AG08396 (cell line): Measurements from ENCODE around the gene TEX12.
"Not testable (repeated sequence)": the region's sequence is repeated elsewhere in the genome, so short reads cannot be mapped to it uniquely, and the experiment has no call there.

Source experiments
- DNase-seq: peaks from one replicate; pipeline ENCODE4 v3.0.0; 2012; ENCODE audit warnings: low spot score, mixed read lengths

Gene TEX12, protein sequence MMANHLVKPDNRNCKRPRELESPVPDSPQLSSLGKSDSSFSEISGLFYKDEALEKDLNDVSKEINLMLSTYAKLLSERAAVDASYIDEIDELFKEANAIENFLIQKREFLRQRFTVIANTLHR

DNA sequence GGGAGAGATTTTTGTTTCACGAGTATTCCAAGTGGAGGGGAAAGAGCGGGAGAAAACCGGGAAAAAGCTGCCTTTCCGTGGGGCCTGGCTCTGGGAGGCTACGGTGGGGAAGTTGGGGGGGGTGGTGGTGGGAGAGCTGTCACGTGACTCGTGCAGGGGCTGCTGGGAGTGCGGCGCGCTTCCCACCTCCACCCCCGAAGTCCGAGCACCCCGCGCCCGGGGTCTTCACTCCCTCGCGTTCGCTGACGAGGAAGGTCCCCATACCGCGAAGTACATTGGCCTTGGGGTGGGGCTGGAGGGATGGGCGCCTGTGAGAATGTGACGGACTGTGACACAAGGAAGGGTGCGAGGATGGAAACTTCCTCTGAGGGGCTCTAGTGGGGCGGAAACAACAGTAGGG, at the start of gene TEX12:
TSS of gene TEX12 (plus strand) at position 228 of the 400 bp plus-strand sequence. CDS start 1,897 bp downstream, outside the sequence.
- no peak for DNase-seq

DNA sequence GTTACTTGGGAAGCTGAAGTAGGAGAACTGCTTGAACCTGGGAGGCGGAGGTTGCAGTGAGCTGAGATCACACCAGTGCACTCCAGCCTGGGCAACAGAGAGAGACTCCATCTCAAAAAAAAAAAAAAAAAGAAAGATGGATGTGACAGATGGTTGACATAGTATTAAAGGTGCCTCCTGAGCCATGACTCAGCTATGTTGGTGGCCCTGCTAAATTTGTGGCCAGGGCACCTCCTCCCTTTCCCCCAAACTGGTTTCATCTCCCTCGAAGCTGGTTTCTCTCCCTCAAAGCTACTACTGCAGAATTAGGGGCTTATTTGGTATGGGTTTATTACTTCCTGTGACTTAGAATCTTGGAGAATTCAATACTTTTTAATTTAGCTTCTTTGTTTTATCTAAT, 49.0 kb upstream of the TEX12 start:
- DNase-seq: no peak

DNA sequence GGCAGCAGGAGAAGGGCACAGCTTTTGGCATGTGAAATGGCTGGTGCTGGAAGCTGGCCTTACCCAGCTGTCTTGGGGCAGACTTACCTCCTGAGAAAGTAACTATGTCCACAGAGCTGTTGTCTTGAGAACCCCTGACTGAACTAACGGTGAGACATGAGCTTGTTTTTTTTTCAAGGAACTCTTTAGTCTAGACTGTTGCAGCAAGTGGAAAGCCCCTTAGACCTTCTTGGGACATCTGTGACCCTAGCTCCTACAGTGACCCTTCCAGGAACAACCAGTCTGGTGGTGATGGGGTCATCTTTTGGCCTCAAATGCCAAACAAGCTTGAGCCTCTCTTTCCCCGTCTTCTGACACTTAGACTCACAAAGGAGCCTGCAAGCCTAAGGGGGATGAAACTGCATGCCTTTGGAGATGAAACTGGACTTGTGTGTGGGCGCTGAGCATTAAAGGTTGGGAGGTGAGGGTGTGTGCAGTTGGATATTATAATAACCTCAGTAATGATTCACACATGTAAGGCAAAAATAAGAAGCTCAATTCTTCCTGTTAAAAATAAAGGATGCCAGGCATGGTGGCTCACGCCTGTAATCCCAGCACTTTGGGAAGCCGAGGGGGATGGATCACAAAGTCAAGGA, 45.1 kb upstream of the TEX12 start:
- DNase-seq: no peak

DNA sequence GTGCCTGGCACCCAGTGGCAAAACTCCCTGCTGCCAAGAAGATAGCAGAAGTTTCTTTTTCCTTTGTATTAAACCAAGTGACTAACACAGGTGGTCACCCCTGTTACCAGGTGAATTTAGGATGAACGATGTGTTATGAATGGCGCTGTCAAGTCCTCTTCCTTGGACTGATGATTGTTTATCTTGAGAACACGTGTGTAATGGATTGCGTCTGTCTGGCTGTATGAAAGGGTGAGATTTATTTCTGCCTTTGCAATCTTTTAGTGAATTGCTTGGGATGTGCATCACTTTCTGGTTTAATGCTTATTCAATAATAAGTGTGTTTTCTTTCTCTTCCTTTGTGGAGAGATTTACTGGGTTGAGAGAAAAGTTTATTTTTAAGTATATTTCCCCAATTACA, 44.0 kb upstream of the TEX12 start:
- DNase-seq: no peak

DNA sequence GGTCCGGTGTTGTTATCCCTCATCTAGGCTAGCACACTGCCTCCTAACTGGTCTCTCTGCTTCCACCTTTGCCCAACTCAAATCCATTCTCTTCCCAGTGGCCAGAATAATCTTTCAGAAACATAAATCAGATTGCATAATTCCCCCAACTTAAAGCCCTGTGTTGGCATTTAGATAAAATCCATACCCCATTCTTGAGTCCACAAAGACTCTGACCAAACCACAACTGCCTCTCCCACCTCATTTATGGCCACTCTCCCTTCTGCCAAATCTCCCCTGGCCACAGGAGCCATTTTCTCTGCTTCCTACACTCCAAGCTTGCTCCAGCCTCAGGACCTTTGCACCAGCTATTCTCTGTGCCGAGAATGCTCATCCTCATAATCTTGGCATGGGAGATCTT, 40.1 kb upstream of the TEX12 start:
- no peak for DNase-seq

DNA sequence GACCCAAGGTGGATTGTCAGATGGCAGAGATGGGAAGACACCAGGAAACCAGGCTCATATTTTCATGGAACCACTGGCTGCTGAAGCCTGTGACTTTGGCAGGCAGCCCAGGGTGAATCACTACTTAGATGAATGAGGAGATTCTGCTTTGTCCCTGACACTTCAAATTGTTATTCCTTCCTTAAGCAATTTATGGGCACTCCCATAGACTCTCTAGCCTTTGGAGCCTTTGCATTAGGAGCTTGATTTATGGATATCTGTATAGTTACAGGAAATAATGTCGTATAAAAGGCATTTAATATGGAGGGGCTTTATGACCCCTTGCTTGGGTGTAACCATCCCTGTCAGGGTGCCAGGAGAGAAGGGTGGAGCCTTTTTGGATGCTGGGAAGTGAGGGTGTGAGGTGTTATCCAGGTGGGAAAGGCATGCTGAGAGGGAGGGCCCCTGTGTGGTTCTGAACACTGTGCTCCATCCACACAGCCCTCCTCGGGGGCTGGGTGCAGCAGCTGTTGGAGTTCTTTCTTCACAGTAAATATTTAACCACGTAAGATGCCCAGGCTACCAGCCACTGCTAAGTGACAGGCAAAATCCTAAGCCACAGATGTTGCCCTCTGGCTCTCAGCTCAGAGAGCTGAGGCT, 38.6 kb upstream of the TEX12 start:
- DNase-seq: peak; percentile 67

DNA sequence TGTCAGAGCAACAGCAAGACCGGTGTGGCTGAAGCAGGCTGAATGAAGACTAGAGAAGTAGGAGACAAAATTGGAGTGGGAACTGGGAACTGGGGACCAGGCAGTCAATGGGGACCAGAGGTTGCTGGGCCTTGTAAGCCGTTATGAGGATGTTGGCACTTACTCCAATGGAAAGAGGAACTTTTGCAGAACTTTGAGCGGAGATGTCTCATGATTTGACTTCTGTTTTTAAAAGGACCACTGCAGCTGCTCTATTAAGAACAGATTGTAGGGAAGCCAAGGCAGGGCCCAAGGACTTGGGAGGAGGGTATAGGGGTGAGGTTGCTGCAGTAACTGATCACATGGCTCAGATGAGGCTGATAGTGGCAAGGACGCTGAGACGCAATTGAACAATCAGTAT, 37.5 kb upstream of the TEX12 start:
- no peak for DNase-seq

DNA sequence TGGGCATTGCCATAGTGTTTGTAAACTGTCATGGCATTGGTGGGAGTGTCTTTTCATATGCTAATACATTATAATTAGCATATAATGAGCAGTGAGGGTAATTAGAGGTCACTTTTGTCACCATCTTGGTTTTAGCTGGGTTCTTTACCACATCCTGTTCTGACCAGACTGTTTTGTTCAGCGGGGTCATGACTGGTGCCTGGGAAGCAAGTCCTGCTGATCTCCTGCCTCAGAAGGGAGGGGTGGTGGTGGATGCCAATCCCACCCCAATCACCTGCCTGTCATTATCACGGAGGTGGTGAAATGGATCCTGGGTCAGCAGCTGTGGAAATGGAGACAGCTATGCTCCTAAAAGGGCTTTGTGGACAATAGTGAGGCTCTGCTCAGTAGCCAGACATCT, 34.4 kb upstream of the TEX12 start:
- no peak for DNase-seq

DNA sequence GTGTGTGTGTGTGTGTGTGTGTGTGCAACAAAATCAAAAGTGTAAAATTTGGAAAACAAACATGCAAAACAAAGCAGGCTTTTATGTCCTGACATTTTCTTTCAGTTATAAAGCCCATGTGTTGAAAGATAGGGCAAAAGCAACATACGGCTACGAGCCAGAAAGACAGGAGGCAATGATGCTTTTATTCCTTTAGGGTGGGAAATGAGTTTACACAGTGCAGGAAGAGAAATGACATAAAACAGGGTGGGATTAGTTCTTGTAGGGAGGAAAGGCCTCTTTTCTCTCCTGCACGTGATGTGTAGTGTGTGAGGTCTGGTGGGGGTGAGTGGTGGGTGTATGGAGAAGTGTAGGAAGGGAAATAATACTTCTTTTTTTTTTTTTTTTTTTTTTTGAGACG, 32.7 kb upstream of the TEX12 start:
- DNase-seq: no peak

DNA sequence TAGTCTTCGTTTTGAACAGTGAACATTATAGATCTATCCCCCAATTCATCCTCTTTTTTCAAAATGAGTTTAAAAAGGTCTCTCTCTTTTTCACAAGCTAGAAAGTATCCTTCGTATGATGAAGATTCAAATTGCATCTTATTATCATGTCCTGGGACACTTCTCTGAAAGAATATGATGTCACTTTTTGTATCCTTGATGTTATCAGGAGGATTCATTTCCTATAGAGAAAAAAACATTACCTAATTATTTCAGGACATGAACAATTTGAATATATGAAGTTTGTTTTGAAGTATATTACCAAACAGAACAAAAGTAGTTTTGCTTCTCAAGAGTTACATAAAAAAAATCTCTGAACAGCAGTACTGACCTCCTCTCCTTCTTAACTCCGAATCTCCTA, 23.6 kb upstream of the TEX12 start:
- DNase-seq: no peak

DNA sequence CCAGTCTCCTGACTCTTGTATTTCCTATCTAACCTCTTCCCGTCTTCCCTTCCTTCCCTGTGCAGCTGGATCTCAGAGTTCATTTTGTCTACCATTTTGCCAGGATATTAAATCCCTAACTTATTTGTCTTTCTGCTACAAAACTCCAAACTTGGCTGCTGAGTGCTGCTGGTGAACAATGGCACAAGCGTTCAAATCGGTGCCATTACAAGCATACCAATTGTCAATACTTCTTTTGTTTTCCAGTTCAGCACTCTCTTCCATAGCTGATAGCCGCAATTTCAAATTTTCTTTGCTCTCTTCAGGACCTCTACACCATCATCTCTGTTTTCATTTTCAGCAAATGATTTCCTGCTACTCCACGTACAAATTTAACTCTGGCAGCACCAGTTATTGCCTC, 16.7 kb upstream of the TEX12 start:
- no peak for DNase-seq

DNA sequence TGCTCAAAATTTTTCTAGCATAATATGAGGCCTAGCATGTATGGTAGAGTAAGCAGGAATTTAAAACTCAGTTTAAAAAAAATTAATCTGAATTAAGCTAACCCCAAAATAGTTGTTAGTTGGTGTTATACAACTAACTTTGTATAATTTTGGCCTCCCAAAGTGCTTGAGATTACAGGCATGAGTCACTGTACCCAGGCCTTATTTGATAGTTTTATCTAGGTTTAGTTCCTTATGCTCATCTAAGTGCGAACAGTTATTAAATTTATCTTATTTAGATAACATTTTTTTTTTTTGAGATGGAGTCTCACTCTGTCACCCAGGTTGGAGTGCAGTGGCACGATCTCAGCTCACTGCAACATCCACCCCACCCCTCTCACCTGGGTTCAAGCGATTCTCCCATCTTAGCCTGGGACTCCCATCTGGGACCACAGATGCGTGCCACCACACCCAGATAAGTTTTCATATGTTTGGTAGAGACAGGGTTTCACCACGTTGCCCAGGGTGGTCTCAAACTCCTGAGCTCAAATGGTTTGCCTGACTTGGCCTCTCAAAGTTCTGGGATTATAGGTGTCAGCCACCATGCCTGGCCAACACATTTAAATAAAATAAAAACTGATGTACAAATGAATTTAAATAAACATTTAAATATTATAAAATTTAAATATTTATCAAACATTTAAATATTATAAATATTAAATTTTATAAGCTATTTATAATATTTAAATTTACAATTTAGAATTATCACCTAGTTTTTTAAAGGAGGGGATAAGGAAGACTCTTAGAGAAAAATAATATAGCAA, 10.8 kb upstream of the TEX12 start:
- no peak for DNase-seq

DNA sequence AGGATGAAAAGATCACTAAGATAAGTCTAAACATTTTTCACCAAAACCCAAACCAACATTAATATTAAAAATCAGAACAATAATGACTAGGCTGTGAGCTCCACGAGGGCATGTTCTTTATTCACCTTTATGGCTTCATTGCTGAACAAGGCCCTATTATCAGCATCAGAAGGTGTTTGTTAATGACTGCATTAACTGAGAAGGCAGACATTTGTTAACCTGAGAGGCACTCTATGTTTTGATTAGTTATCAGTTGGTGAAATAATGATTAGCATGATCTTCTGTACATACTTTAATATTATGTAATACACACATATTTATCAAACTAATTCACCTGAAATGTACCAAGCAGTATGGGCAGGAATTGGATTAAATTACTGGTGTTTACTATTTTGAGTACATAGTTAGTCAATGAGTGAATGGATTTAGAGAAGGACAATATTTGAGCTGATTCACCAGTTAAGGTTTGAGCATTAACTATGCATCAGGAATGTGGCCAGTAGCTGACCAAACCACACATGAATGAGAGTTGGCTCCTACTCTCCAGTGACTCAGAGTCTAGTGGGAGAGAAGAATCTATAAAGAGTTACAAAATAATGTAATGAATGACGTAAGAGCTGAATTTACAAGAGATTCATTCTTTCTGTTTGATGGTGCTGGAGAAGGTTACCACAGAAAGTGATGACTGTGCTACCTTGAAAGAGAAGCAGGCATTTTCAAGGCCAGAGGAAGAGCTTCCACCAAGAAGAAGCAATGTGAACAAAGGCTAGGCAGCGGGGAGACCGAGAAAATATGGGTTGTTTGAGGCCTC, 10.0 kb upstream of the TEX12 start:
- DNase-seq: peak; percentile 88

DNA sequence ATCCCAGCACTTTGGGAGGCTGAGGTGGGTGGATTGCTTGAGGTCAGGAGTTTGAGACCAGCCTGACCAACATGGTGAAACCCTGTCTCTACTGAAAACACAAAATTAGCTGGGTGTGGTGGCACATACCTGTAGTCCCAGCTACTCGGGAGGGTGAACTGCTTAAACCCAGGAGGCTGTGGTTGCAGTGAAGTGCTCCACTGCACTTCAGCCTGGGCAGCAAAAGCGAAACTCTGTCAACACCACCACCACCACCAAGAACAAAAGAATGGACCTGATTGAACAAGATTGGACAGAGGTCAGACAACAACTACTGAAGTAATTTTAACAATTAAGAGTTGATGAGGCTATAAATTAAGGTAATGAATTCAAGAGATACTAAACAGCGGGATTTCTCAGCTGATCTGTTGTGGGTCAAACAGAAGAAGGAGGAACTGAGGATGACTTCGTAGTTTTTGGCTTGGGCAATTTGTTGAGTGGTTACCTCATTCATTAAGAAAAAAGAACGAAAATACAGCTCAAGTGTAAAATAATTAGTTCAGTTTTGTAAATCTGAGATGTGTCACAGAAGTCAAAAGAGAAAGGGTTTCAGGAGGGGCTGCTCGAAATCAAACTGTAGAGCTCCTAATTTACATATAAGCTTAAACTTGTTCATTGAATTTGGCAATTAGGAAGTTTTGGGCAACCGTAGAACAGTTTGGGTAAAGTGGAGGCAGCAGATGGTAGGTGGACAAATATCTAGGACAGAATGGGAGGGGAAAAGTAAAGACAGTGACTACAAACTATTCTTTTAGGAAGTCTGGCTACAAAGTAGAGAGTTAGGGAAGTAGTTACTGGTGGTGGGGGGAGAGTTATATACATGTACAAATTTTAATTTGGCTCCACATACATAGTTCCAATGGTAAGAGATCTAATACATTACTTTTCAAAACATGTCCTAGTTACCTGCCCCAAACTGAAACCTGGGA, 7.8 kb upstream of the TEX12 start:
- no peak for DNase-seq

DNA sequence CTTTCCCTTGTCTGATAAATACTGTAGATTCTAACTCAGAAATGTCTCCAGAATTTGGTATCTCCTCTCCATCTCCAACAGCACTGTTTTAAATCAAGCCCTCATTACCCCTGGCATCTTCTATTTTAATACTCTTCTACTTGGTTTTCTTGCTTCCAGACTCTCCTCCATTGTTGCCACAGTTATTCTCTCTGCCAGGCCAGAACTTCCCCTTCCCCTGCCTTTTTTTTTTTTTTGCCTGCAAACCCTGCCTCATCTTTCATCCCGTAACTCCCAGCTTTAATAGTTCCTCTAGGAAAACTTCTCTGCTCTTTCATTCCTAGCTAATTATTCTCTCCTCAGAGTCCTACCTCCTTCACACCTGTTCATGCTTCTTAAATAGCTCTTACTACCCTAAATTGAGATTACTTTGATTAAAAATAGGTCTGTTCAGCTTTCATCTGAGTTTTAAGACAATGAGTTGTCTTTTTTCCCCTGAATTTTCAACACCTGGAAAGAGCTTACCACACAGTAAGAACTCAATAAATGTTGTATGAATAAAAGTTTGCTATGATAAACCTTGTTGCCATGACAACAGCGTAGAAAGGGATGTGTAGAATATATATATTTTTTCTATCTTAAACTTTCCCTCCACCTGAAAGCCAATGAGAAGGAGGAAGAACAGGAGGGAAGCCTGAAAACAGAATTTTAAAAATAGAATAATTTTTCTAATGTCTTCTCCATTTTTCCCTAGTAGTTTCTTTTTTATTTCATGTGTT, 6.9 kb upstream of the TEX12 start:
- no peak for DNase-seq

DNA sequence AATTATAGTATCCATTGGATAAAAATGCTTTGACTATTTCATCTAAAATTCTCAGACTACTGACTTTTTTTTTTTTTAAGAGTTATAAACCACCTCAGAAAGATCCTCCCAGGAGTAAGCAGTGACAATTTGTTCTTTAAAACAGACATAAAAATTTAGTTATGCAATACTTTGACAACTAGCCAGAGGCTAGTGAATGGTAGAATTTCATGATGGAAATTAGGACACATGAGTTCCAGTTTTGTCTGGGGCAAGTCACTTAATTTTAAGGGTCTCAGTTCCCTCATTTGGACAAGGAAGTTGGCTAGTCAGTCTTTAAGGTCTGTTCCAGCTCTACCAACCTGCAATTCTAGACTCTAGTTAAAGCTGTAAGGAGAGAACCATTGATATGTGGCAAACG, 6.2 kb upstream of the TEX12 start:
- DNase-seq: no peak

DNA sequence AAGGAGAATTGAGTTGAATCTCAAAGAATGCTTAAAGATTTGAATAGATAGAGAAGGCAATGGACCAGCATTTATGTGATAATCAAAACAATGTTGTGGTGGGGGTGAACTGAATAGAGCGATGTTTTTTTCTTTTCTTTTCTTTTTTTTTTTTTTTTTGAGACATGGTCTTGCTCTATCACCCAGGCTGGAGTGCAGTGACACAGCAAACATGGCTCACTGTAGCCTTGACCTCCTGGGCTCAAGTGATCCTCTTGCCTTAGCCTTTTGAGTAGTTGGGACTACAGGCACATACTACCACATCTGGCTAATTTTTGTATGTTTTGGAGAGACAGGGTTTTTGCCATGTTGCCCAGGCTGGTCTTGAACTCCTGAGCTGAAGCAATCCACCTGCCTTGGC, 5.0 kb upstream of the TEX12 start:
- not testable (repeated sequence) for DNase-seq

DNA sequence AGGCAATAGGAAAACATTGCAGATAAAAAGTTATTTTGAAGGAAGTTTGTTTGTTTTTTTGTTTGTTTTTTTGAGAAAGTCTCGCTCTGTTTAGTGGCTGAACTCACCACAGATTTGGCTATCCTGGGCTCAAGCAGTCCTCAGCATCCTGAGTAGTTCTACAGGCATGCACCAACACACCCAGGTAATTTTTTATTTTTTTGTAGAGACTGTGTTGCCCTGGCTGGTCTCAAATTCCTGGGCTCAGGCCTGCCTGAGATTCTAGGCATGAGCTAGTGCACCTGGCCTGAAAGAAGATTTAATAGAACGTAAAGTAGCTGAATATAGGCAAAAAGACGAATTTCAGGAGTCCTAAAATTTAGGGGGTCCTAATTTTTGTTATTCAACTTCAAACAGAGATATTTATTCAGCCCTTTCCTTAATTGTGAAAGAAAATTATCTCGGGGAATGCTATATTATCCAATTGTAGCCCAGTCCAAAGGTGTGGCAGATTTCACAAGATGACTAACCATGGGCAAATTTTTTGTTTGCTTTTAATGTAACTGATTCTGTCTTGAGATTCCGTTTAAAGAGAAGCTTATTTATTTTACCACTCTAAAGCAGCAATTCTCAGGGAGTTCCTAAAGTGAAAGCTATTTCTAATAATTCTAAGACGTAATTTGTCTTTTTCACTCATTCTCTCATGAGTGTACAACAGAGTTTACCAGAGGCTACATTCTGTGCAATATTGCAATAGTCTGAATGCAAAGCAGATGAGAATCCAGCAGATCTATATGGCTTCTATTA, 4.2 kb upstream of the TEX12 start:
- DNase-seq: peak; percentile 29
